Common myeloid progenitor, CD34-positive (primary cell): ENCODE data around the gene RALGDS.
"Not testable (repeated sequence)": the region's sequence is repeated elsewhere in the genome, so short reads cannot be mapped to it uniquely, and the experiment has no call there.

ENCODE experiments used
- CTCF ChIA-PET: fragments of 350-600 bp; sonication (Branson Sonifier 250); formaldehyde crosslinking; loops from one replicate; lab custom pipeline; 2021; ENCODE audit warnings: antibody characterized with exemption; lab: Charles Lee
- POLR2A ChIA-PET: fragments of 350-600 bp; sonication (Branson Sonifier 250); formaldehyde crosslinking; loops from one replicate; lab custom pipeline; 2021; ENCODE audit warnings: antibody characterized with exemption; lab: Charles Lee
- DNase-seq, 3 donors: peaks; one replicate each; pipeline versions ENCODE4 v3.0.0 to v3.0.0-alpha.2; 2013
- H3K27ac ChIP-seq, 2 experiments: 1 replicate in 1 of 2; 2 replicates in 1 of 2; pipeline ENCODE4 v1.7.0; 2013; ENCODE audit warnings: inconsistent platforms in 2 of 2, low read length in 2 of 2, mild to moderate bottlenecking in 2 of 2, low read depth in 1 of 2, moderate library complexity in 1 of 2; ENCODE audit not compliant: severe bottlenecking in 2 of 2, insufficient read depth in 1 of 2, poor library complexity in 1 of 2
- H3K27me3 ChIP-seq, 5 experiments: replicated peaks in 2 of 5; 1 replicate in 3 of 5; 2 replicates in 2 of 5; pipeline versions ENCODE4 v1.6.1 to v1.7.0; 2013; ENCODE audit warnings: low read length in 4 of 5, mild to moderate bottlenecking in 2 of 5, moderate library complexity in 2 of 5, inconsistent platforms in 1 of 5; ENCODE audit not compliant: insufficient read depth in 5 of 5, control insufficient read depth in 4 of 5
- H3K36me3 ChIP-seq, 4 experiments: 1 replicate in 2 of 4; 2 replicates in 2 of 4; pipeline versions ENCODE4 v1.6.1 to v1.7.0; 2013; ENCODE audit warnings: low read length in 3 of 4, control low read depth in 1 of 4, mild to moderate bottlenecking in 1 of 4; ENCODE audit not compliant: control insufficient read depth in 4 of 4, insufficient read depth in 4 of 4
- H3K4me1 ChIP-seq, 4 experiments: 1 replicate in 3 of 4; 2 replicates in 1 of 4; pipeline versions ENCODE4 v1.6.1 to v1.7.1; 2013; ENCODE audit warnings: low read length in 3 of 4, mild to moderate bottlenecking in 3 of 4, control low read depth in 1 of 4, inconsistent platforms in 1 of 4, moderate library complexity in 1 of 4; ENCODE audit not compliant: control insufficient read depth in 4 of 4, insufficient read depth in 4 of 4; ENCODE audit errors: control extremely low read depth in 1 of 4
- H3K4me3 ChIP-seq, 7 experiments: 1 replicate in 4 of 7; 2 replicates in 3 of 7; pipeline versions ENCODE4 v1.5.1 to v1.7.0; 2013; ENCODE audit warnings: mild to moderate bottlenecking in 7 of 7, low read length in 6 of 7, moderate library complexity in 6 of 7, inconsistent platforms in 2 of 7, low read depth in 2 of 7, control low read depth in 1 of 7; ENCODE audit not compliant: insufficient read depth in 4 of 7, control insufficient read depth in 1 of 7; ENCODE audit errors: extremely low read depth in 1 of 7
- H3K9me3 ChIP-seq, 5 experiments: 1 replicate in 4 of 5; 2 replicates in 1 of 5; pipeline versions ENCODE4 v1.6.1 to v1.7.1; 2013; ENCODE audit warnings: low read length in 4 of 5, mild to moderate bottlenecking in 2 of 5, inconsistent platforms in 1 of 5, low read depth in 1 of 5, moderate library complexity in 1 of 5; ENCODE audit not compliant: control insufficient read depth in 4 of 5, insufficient read depth in 2 of 5; ENCODE audit errors: control extremely low read depth in 1 of 5
- WGBS: methylation state at CpG from one replicate; pipeline ENCODE4 v1.1.5; 2013; ENCODE audit not compliant: insufficient coverage; 5-methylcytosine and 5-hydroxymethylcytosine counted together

RALGDS gene

GRCh38 chr9:133068431-133068830, 52.6 kb downstream of the RALGDS start:
- H3K4me3 ChIP-seq, H3K27me3 ChIP-seq, H3K9me3 ChIP-seq, DNase-seq, POLR2A ChIA-PET, H3K27ac ChIP-seq: not testable (repeated sequence)
- WGBS: no CpG with 5 or more reads among the region's 15 CpGs
- CTCF ChIA-PET: interaction anchor here (2.0 kb wide), 1 partner anchor 11 kb away, joined by 5 read pairs; no protein-coding TSS in a partner anchor
- peaks cover 0 to 11% (median 5%) of the 10 kb centered on the region in 4 experiments for H3K4me1 ChIP-seq
- H3K36me3 ChIP-seq: peaks cover 0 to 11% (median 6%) of the 10 kb centered on the region in 4 experiments

- Histone ChIP-seq H3K4me1 (peaks cover 0 to 13% (median 10%) of the 10 kb centered on the region in 4 experiments), H3K36me3 (peaks cover 0 to 11% (median 6%) of the 10 kb centered on the region in 4 experiments), H3K27ac (no peak overlapping the region), H3K4me3 (no peak overlapping the region), H3K27me3 (no peaks in the 10 kb centered on the region), H3K9me3 (no peaks in the 10 kb centered on the region)
- no peak for DNase-seq
- ChIA-PET POLR2A (interaction anchor here (0.8 kb wide), 1 partner anchor 13 kb away, joined by 3 read pairs; no protein-coding TSS in a partner anchor), CTCF (interaction anchor here (1.0 to 2.9 kb wide), 3 partner anchors 8 to 14 kb away, joined by 3 to 16 read pairs (median 5); no protein-coding TSS in a partner anchor)
- WGBS: 93% methylated on average over 9 of the region's 11 CpGs
Observed at GRCh38 chr9:133067813-133068212, 53.2 kb downstream of the RALGDS start.

GRCh38 chr9:133067006-133067405, 54.0 kb downstream of the RALGDS start:
- DNase-seq: no peak
- Histone ChIP-seq H3K27me3 (no peaks in the 10 kb centered on the region), H3K27ac (no peak overlapping the region), H3K4me1 (peaks cover 0 to 16% (median 13%) of the 10 kb centered on the region in 4 experiments), H3K9me3 (no peaks in the 10 kb centered on the region), H3K36me3 (peaks cover 0 to 10% (median 6%) of the 10 kb centered on the region in 4 experiments), H3K4me3 (no peak overlapping the region)
- CTCF ChIA-PET: interaction anchor here (0.9 to 2.9 kb wide), 5 partner anchors 9 to 80 kb away, joined by 3 to 16 read pairs (median 5); no protein-coding TSS in a partner anchor
- POLR2A ChIA-PET: no interaction called here
- WGBS: 98% methylated on average over 8 of the region's 11 CpGs

GRCh38 chr9:133066181-133066983, 54.7 kb downstream of the RALGDS start:
- Histone ChIP-seq H3K4me1 (peaks cover 0 to 23% (median 18%) of the 10 kb centered on the region in 4 experiments), H3K36me3 (peaks cover 0 to 10% (median 6%) of the 10 kb centered on the region in 4 experiments), H3K27ac (no peak overlapping the region), H3K9me3 (no peaks in the 10 kb centered on the region), H3K27me3 (no peaks in the 10 kb centered on the region), H3K4me3 (no peak overlapping the region)
- DNase-seq: no peak
- 95% methylated on average over 16 of the region's 25 CpGs for WGBS
- ChIA-PET POLR2A (no interaction called here), CTCF (interaction anchor here (0.9 to 2.9 kb wide), 5 partner anchors 9 to 81 kb away, joined by 3 to 16 read pairs (median 5); no protein-coding TSS in a partner anchor)

- 89% methylated on average over 12 of the region's 17 CpGs for WGBS
- no peak for DNase-seq
- Histone ChIP-seq H3K36me3 (peaks cover 0 to 10% (median 5%) of the 10 kb centered on the region in 4 experiments), H3K9me3 (no peaks in the 10 kb centered on the region), H3K27me3 (no peaks in the 10 kb centered on the region), H3K4me3 (no peak overlapping the region), H3K4me1 (peaks cover 0 to 33% (median 29%) of the 10 kb centered on the region in 4 experiments), H3K27ac (no peak overlapping the region)
- POLR2A ChIA-PET: no interaction called here
- CTCF ChIA-PET: interaction anchor here (0.7 to 2.9 kb wide), 4 partner anchors 11 to 39 kb away, joined by 3 to 16 read pairs (median 6); no protein-coding TSS in a partner anchor
Observed at GRCh38 chr9:133065070-133065388, 56.0 kb downstream of the RALGDS start.

GRCh38 chr9:133064241-133065069, 56.6 kb downstream of the RALGDS start:
- WGBS: 96% methylated on average over 23 of the region's 30 CpGs
- H3K36me3 ChIP-seq: peaks cover 0 to 10% (median 5%) of the 10 kb centered on the region in 4 experiments
- POLR2A ChIA-PET: no interaction called here
- H3K27ac ChIP-seq: no peak overlapping the region
- no peak for DNase-seq
- no peaks in the 10 kb centered on the region for H3K9me3 ChIP-seq
- H3K4me3 ChIP-seq: no peak overlapping the region
- no peaks in the 10 kb centered on the region for H3K27me3 ChIP-seq
- CTCF ChIA-PET: interaction anchor here (0.6 to 2.9 kb wide), 11 partner anchors 9 to 83 kb away, joined by 3 to 9 read pairs (median 4); no protein-coding TSS in a partner anchor
- peaks cover 2 to 39% (median 35%) of the 10 kb centered on the region in 4 experiments for H3K4me1 ChIP-seq
